A549 (cell line): ENCODE data around the gene TSPAN3. TPM values are rescaled to one million over a fixed set of nuclear protein-coding genes. Genes with fewer than 3 reads are reported as not detected.
A peak's percentile ranks its signal among the peaks of the same experiment; 100 is the strongest.

Experiments
- ATAC-seq, 2 experiments: fragments of 200-7000 bp in 1 of 2; fragments of >200 bp in 1 of 2; cut with Nextera tagmentation in 1 of 2; cut with Tn5 transposase in 1 of 2; 3 replicates each; pipeline versions ENCODE4 v1.8.0 to v1.9.1; 2018 to 2020; ENCODE audit warnings: mild to moderate bottlenecking in 1 of 2, moderate library complexity in 1 of 2
- CTCF ChIA-PET: fragments of 300-600 bp; sonication (Branson Sonifier 250); formaldehyde crosslinking; extraction: SDS; loops from one replicate; lab custom pipeline; 2021; ENCODE audit warnings: antibody characterized with exemption, inconsistent platforms; lab: Yijun Ruan, JAX
- POLR2A ChIA-PET: fragments of 350-600 bp; formaldehyde crosslinking; extraction: SDS; loops from one replicate; lab custom pipeline; 2021; ENCODE audit warnings: antibody characterized with exemption, inconsistent platforms; lab: Yijun Ruan, JAX
- DNase-seq, 2 experiments: peaks; one replicate each; pipeline versions ENCODE4 v3.0.0 to v3.0.0-alpha.2; 2011 to 2016; ENCODE audit warnings: low read depth in 1 of 2, low spot score in 1 of 2
- FAIRE-seq: peaks from 2 replicates; lab custom pipeline; 2011; peaks lifted over from hg19 to GRCh38; lab: Jason Lieb, UNC
- H3K27ac ChIP-seq, 2 experiments: fragments of >200 bp; sonication (Bioruptor Twin); formaldehyde crosslinking; 3 replicates each; pipeline ENCODE4 v1.5.1; 2016 to 2017
- H3K4me1 ChIP-seq: fragments of >200 bp; sonication (Bioruptor Twin); formaldehyde crosslinking; 3 replicates; pipeline ENCODE4 v1.6.1; 2016
- H3K4me2 ChIP-seq: fragments of >200 bp; sonication (Bioruptor Twin); formaldehyde crosslinking; 3 replicates; pipeline ENCODE4 v1.6.1; 2016
- H3K4me3 ChIP-seq: fragments of >200 bp; sonication (Bioruptor Twin); formaldehyde crosslinking; 3 replicates; pipeline ENCODE4 v1.5.1; 2016
- H3K9me3 ChIP-seq: fragments of >200 bp; sonication (Bioruptor Twin); formaldehyde crosslinking; 3 replicates; pipeline ENCODE4 v1.6.1; 2016
- CBX2 ChIP-seq: fragments of 200-600 bp; sonication (generic); IDR thresholded peaks from 2 replicates; pipeline ENCODE4 v1.6.1; 2016; ENCODE audit warnings: low read depth, mild to moderate bottlenecking, borderline replicate concordance
- EHF ChIP-seq: fragments of 250-450 bp; sonication (Bioruptor Pico); IDR thresholded peaks from 2 replicates; pipeline ENCODE4 v1.5.0; 2020; ENCODE audit warnings: mild to moderate bottlenecking
- EP300 ChIP-seq, 2 experiments: fragments of >200 bp; sonication (Bioruptor Twin); formaldehyde crosslinking; IDR thresholded peaks; 2 replicates in 1 of 2; 3 replicates in 1 of 2; pipeline ENCODE4 v1.6.1; 2016 to 2017
- FOXS1 ChIP-seq: fragments of 250-450 bp; sonication (Bioruptor Pico); IDR thresholded peaks from 2 replicates; pipeline ENCODE4 v1.5.0; 2020; ENCODE audit warnings: mild to moderate bottlenecking, moderate library complexity
- GATA3 ChIP-seq: IDR thresholded peaks from 2 replicates; pipeline ENCODE4 v1.6.1; 2012; ENCODE audit warnings: borderline replicate concordance
- JUN ChIP-seq, 2 experiments: fragments of >200 bp; sonication (Bioruptor Twin); formaldehyde crosslinking; IDR thresholded peaks; 2 replicates in 1 of 2; 3 replicates in 1 of 2; pipeline ENCODE4 v1.6.1; 2016 to 2017
- KDM1A ChIP-seq: fragments of 200-600 bp; sonication (generic); IDR thresholded peaks from 2 replicates; pipeline ENCODE4 v1.6.1; 2016; ENCODE audit warnings: low read depth, mild to moderate bottlenecking
- MYC ChIP-seq: IDR thresholded peaks from 2 replicates; pipeline ENCODE4 v1.6.1; 2012; ENCODE audit warnings: mild to moderate bottlenecking, inconsistent platforms, low read length, improper control_type of control experiment, borderline replicate concordance
- NFE2L2 ChIP-seq: fragments of 150-350 bp; conservative IDR thresholded peaks from 2 replicates; pipeline ENCODE4 v1.6.1; 2014; ENCODE audit warnings: low read length
- NR3C1 ChIP-seq: fragments of >200 bp; sonication (Bioruptor Twin); formaldehyde crosslinking; IDR thresholded peaks from 3 replicates; pipeline ENCODE4 v1.6.1; 2017
- POLR2A ChIP-seq: IDR thresholded peaks from 2 replicates; pipeline ENCODE4 v1.6.1; 2012; ENCODE audit warnings: mild to moderate bottlenecking, low read length
- SMC3 ChIP-seq: fragments of >200 bp; sonication (Bioruptor Twin); formaldehyde crosslinking; IDR thresholded peaks from 3 replicates; pipeline ENCODE4 v1.6.1; 2018; ENCODE audit warnings: inconsistent platforms
- TP53 ChIP-seq: fragments of 250-450 bp; sonication (Bioruptor Pico); IDR thresholded peaks from 2 replicates; pipeline ENCODE4 v1.5.0; 2021; ENCODE audit warnings: mild to moderate bottlenecking, moderate library complexity
- WGBS: methylation state at CpG from one replicate; pipeline ENCODE4 v1.1.6; 2017; ENCODE audit errors: missing lambda C conversion rate; 5-methylcytosine and 5-hydroxymethylcytosine counted together
- polyA plus RNA-seq, 4 experiments: library from polyadenylated mRNA; depleted of rRNA in 3 of 4; stranded (reverse); fragments of >200 nt; fragmentation: RNase III in 1 of 4; extraction: RNeasy Plus Mini Kit Qiagen cat#74134 plus additional on column Dnase treatment in 1 of 4; gene quantifications; 2 replicates in 3 of 4; 3 replicates in 1 of 4; pipeline ENCODE4 v1.2.3, GENCODE V29; 2011 to 2017
- TF ChIP-seq, protein P1 (sequence below): fragments of 450-650 bp; IDR thresholded peaks from 2 replicates; pipeline ENCODE4 v1.6.1; 2014; ENCODE audit warnings: antibody characterized with exemption
- TF ChIP-seq, protein P2 (sequence below): fragments of >200 bp; sonication (Bioruptor Twin); formaldehyde crosslinking; IDR thresholded peaks from 3 replicates; pipeline ENCODE4 v1.6.1; 2016
- TF ChIP-seq, protein P3 (sequence below): IDR thresholded peaks from 2 replicates; pipeline ENCODE4 v1.6.1; 2012
- TF ChIP-seq, protein P4 (sequence below): fragments of >200 bp; sonication (Bioruptor Twin); formaldehyde crosslinking; IDR thresholded peaks from 2 replicates; pipeline ENCODE4 v1.6.1; 2016
- TF ChIP-seq, protein P5 (sequence below): fragments of >200 bp; sonication (Bioruptor Twin); formaldehyde crosslinking; IDR thresholded peaks from 3 replicates; pipeline ENCODE4 v1.5.1; 2016

TSPAN3 gene
- polyA plus RNA-seq, 2 of the 4 experiments (the other 2 are of a cell fraction), result 362 to 636 TPM

DNA sequence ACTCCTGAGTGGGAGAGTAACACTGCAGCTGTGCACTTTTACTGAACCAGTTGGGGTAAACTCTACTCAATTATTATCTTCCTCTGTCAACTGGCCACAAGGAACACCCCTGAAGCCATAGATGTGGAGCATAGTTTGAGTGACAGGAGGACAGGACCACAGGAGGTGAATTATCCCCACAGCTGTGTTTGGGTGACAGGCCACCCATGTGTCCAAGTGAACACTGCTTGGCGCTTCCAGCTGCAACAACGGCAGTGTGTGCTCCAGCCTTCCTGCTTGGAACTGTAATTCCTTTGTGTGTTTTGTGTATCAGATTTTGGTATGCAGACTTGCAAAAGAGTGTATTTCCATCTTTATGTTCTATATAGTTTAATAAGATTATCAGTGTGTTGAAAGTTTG is 20.2 kb upstream of the TSPAN3 start:
- no peaks in the 10 kb centered on the region for H3K4me1 ChIP-seq
- H3K4me3 ChIP-seq, result no peak overlapping the region
- POLR2A ChIA-PET, result no interaction called here
- no peak for TF ChIP-seq SMC3
- no peak for TF ChIP-seq POLR2A
- no peak for TF ChIP-seq MYC
- TF ChIP-seq EP300 (IDR thresholded peaks at IDR 0.05), result no peak
- TF ChIP-seq, protein P1, sequence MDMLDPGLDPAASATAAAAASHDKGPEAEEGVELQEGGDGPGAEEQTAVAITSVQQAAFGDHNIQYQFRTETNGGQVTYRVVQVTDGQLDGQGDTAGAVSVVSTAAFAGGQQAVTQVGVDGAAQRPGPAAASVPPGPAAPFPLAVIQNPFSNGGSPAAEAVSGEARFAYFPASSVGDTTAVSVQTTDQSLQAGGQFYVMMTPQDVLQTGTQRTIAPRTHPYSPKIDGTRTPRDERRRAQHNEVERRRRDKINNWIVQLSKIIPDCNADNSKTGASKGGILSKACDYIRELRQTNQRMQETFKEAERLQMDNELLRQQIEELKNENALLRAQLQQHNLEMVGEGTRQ, result no peak
- TF ChIP-seq, protein P2, sequence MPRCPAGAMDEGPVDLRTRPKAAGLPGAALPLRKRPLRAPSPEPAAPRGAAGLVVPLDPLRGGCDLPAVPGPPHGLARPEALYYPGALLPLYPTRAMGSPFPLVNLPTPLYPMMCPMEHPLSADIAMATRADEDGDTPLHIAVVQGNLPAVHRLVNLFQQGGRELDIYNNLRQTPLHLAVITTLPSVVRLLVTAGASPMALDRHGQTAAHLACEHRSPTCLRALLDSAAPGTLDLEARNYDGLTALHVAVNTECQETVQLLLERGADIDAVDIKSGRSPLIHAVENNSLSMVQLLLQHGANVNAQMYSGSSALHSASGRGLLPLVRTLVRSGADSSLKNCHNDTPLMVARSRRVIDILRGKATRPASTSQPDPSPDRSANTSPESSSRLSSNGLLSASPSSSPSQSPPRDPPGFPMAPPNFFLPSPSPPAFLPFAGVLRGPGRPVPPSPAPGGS, result no peak
- no peak for TF ChIP-seq GATA3
- no peak for TF ChIP-seq JUN (IDR thresholded peaks at IDR 0.05)
- TF ChIP-seq NFE2L2, result no peak
- no peak for TF ChIP-seq KDM1A
- no peak for TF ChIP-seq FOXS1
- no peak for TF ChIP-seq TP53 (CRISPR knock-in tag)
- TF ChIP-seq, protein P3, sequence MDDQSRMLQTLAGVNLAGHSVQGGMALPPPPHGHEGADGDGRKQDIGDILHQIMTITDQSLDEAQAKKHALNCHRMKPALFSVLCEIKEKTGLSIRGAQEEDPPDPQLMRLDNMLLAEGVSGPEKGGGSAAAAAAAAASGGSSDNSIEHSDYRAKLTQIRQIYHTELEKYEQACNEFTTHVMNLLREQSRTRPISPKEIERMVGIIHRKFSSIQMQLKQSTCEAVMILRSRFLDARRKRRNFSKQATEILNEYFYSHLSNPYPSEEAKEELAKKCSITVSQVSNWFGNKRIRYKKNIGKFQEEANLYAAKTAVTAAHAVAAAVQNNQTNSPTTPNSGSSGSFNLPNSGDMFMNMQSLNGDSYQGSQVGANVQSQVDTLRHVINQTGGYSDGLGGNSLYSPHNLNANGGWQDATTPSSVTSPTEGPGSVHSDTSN, result no peak
- no peak for TF ChIP-seq NR3C1
- no peak for TF ChIP-seq EHF (CRISPR knock-in tag)
- no peak overlapping the region for H3K4me2 ChIP-seq
- WGBS, result 76% methylated on average over 2 of the region's 2 CpGs
- no peak overlapping the region for H3K27ac ChIP-seq
- ATAC-seq, result no peak
- CTCF ChIA-PET, result interaction anchor here (1.6 kb wide), 1 partner anchor 16 kb away, joined by 4 read pairs; no protein-coding TSS in a partner anchor
- no peaks in the 10 kb centered on the region for H3K9me3 ChIP-seq
- no peak for DNase-seq
- no peak for FAIRE-seq

DNA sequence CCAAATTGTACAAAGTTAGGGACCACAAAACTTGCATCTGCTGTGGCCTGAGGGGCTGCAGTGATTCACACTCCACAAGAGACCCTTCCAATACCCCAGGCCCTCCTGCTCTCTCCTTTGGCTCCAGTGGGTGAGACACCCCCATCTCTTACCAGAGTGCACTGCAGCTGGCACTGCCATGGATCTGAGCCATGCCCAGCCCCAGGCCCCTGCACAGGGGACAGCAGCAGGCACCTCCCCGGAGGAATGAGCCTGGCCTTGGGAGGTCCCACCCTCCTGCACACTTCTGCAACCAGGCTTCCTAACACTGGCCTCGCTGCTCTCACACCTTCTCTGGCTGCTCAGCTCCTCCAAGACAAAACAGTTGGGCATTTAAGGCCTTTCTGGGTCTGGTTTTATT is 16.3 kb upstream of the TSPAN3 start:
- 74% methylated on average over 2 of the region's 2 CpGs for WGBS
- FAIRE-seq (no peak), ATAC-seq (no peak), DNase-seq (no peak)
- POLR2A ChIA-PET, result no interaction called here
- H3K9me3 ChIP-seq, result no peaks in the 10 kb centered on the region
- no peak overlapping the region for H3K27ac ChIP-seq
- TF ChIP-seq POLR2A, result 0 out of 2 replicates have a peak, but pooled peaks have one; percentile 7
- no peak for TF ChIP-seq EP300 (IDR thresholded peaks at IDR 0.05)
- CTCF ChIA-PET, result interaction anchor here (0.6 to 3.0 kb wide), 4 partner anchors 13 to 546 kb away, joined by 3 to 9 read pairs (median 4); no protein-coding TSS in a partner anchor
- H3K4me3 ChIP-seq, result no peak overlapping the region
- no peak overlapping the region for H3K4me2 ChIP-seq
- H3K4me1 ChIP-seq, result no peaks in the 10 kb centered on the region

DNA sequence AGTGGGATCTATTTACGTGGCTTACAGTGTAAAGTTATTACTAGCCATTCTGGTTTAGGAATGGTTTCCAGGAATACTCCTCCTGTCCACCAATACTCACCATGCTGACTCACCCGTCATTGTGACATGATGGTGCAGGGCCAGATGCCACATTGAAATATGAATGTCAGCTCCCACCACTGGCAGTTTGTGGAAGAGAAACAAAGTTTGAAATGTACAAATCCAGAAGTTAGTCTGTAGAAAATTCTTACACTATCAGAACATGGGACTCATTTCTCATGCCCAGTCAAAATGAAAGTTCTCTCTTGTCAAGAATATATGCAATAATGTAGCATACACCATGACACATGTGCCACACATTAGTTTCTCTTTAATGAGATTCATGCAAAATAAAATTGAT is 14.4 kb upstream of the TSPAN3 start:
- no peaks in the 10 kb centered on the region for H3K4me1 ChIP-seq
- TF ChIP-seq CBX2 (no peak), JUN (IDR thresholded peaks at IDR 0.05) (no peak), KDM1A (no peak)
- TF ChIP-seq, protein P4, sequence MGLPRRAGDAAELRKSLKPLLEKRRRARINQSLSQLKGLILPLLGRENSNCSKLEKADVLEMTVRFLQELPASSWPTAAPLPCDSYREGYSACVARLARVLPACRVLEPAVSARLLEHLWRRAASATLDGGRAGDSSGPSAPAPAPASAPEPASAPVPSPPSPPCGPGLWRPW, result no peak
- TF ChIP-seq, protein P5, sequence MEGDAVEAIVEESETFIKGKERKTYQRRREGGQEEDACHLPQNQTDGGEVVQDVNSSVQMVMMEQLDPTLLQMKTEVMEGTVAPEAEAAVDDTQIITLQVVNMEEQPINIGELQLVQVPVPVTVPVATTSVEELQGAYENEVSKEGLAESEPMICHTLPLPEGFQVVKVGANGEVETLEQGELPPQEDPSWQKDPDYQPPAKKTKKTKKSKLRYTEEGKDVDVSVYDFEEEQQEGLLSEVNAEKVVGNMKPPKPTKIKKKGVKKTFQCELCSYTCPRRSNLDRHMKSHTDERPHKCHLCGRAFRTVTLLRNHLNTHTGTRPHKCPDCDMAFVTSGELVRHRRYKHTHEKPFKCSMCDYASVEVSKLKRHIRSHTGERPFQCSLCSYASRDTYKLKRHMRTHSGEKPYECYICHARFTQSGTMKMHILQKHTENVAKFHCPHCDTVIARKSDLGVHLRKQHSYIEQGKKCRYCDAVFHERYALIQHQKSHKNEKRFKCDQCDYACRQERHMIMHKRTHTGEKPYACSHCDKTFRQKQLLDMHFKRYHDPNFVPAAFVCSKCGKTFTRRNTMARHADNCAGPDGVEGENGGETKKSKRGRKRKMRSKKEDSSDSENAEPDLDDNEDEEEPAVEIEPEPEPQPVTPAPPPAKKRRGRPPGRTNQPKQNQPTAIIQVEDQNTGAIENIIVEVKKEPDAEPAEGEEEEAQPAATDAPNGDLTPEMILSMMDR, result no peak
- no peak for ATAC-seq
- WGBS, result 44% methylated on average over 2 of the region's 2 CpGs
- no peaks in the 10 kb centered on the region for H3K9me3 ChIP-seq
- H3K27ac ChIP-seq, result no peak overlapping the region
- CTCF ChIA-PET, result no interaction called here
- no peak overlapping the region for H3K4me2 ChIP-seq
- no peak for DNase-seq
- H3K4me3 ChIP-seq, result no peak overlapping the region
- POLR2A ChIA-PET, result no interaction called here
- FAIRE-seq, result no peak
